ENCODE data around the gene RIMBP2.

RIMBP2 gene

GRCh38 chr12:130765186-130765659 is 49.1 kb upstream of the RIMBP2 start (continued):
- TF ChIP-seq, protein P1, sequence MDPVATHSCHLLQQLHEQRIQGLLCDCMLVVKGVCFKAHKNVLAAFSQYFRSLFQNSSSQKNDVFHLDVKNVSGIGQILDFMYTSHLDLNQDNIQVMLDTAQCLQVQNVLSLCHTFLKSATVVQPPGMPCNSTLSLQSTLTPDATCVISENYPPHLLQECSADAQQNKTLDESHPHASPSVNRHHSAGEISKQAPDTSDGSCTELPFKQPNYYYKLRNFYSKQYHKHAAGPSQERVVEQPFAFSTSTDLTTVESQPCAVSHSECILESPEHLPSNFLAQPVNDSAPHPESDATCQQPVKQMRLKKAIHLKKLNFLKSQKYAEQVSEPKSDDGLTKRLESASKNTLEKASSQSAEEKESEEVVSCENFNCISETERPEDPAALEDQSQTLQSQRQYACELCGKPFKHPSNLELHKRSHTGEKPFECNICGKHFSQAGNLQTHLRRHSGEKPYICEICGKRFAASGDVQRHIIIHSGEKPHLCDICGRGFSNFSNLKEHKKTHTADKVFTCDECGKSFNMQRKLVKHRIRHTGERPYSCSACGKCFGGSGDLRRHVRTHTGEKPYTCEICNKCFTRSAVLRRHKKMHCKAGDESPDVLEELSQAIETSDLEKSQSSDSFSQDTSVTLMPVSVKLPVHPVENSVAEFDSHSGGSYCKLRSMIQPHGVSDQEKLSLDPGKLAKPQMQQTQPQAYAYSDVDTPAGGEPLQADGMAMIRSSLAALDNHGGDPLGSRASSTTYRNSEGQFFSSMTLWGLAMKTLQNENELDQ (tag by site-specific recombination; IDR thresholded peaks at IDR 0.05; ENCODE audit: low read depth) = no peak; the same call in 1 of the 2 replicates
- TF ChIP-seq ZNF530 (tag by site-specific recombination; IDR thresholded peaks at IDR 0.05; ENCODE audit: low read depth) = no peak
- TF ChIP-seq GFI1B (tag by site-specific recombination; IDR thresholded peaks at IDR 0.05) = peak; percentile 79
- TF ChIP-seq ZNF404 (tag by site-specific recombination; IDR thresholded peaks at IDR 0.05) = peak; percentile 73; the same call in 1 of the 2 replicates
- TF ChIP-seq MZF1 (tag by site-specific recombination; IDR thresholded peaks at IDR 0.05; ENCODE audit: borderline replicate concordance) = no peak
- TF ChIP-seq ZBTB7A (tag by site-specific recombination; IDR thresholded peaks at IDR 0.05; ENCODE audit: low read depth) = peak; percentile 69
- TF ChIP-seq OVOL3 (tag by site-specific recombination; IDR thresholded peaks at IDR 0.05) = peak; percentile 75; the same call in 1 of the 2 replicates
- 0 out of 2 replicates have a peak, but pooled peaks have one; percentile 28 for TF ChIP-seq PRDM1 (tag by site-specific recombination; IDR thresholded peaks at IDR 0.05)
- no peak for TF ChIP-seq GLIS1 (tag by site-specific recombination; IDR thresholded peaks at IDR 0.05)
- TF ChIP-seq, protein P2, sequence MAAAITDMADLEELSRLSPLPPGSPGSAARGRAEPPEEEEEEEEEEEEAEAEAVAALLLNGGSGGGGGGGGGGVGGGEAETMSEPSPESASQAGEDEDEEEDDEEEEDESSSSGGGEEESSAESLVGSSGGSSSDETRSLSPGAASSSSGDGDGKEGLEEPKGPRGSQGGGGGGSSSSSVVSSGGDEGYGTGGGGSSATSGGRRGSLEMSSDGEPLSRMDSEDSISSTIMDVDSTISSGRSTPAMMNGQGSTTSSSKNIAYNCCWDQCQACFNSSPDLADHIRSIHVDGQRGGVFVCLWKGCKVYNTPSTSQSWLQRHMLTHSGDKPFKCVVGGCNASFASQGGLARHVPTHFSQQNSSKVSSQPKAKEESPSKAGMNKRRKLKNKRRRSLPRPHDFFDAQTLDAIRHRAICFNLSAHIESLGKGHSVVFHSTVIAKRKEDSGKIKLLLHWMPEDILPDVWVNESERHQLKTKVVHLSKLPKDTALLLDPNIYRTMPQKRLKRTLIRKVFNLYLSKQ (tag by site-specific recombination; IDR thresholded peaks at IDR 0.05; ENCODE audit: borderline replicate concordance) = no peak
- no peak for TF ChIP-seq ZNF529 (tag by site-specific recombination; IDR thresholded peaks at IDR 0.05; ENCODE audit: insufficient replicate concordance)
- TF ChIP-seq ZNF211 (tag by site-specific recombination; IDR thresholded peaks at IDR 0.05; ENCODE audit: low read depth) = peak; percentile 42
- no peak; the same call in 1 of the 2 replicates for TF ChIP-seq ZXDB (tag by site-specific recombination; IDR thresholded peaks at IDR 0.05)
- peak; percentile 94 for TF ChIP-seq ZNF416 (tag by site-specific recombination; IDR thresholded peaks at IDR 0.05)
- 0 out of 2 replicates have a peak, but pooled peaks have one; percentile 12 for TF ChIP-seq ZNF701 (tag by site-specific recombination; IDR thresholded peaks at IDR 0.05)
- no peak for TF ChIP-seq ZNF501 (tag by site-specific recombination; IDR thresholded peaks at IDR 0.05)
- no peak for TF ChIP-seq ZNF449 (tag by site-specific recombination; IDR thresholded peaks at IDR 0.05)
- TF ChIP-seq ZNF37A (tag by site-specific recombination; IDR thresholded peaks at IDR 0.05) = no peak
- peak; percentile 99 for TF ChIP-seq ZNF747 (tag by site-specific recombination; IDR thresholded peaks at IDR 0.05)
- TF ChIP-seq ZNF175 (tag by site-specific recombination; IDR thresholded peaks at IDR 0.05) = no peak
- TF ChIP-seq ZNF654 (tag by site-specific recombination; IDR thresholded peaks at IDR 0.05; ENCODE audit: low read depth) = no peak
- TF ChIP-seq CTCF (tag by site-specific recombination; IDR thresholded peaks at IDR 0.05) = no peak
- TF ChIP-seq ZNF26 (tag by site-specific recombination; IDR thresholded peaks at IDR 0.05) = peak; percentile 79
- 0 out of 2 replicates have a peak, but pooled peaks have one; percentile 4 for TF ChIP-seq ZNF777 (tag by site-specific recombination; IDR thresholded peaks at IDR 0.05; ENCODE audit: borderline replicate concordance)
- TF ChIP-seq ZNF423 (tag by site-specific recombination; IDR thresholded peaks at IDR 0.05) = no peak
- TF ChIP-seq ZBTB20 (tag by site-specific recombination; IDR thresholded peaks at IDR 0.05) = peak; percentile 17; the same call in 1 of the 2 replicates
- TF ChIP-seq ZNF140 (tag by site-specific recombination; IDR thresholded peaks at IDR 0.05) = peak; percentile 22; the same call in 1 of the 2 replicates
- no peak for TF ChIP-seq ZNF394 (tag by site-specific recombination; IDR thresholded peaks at IDR 0.05; ENCODE audit: borderline replicate concordance)
- TF ChIP-seq ZSCAN16 (tag by site-specific recombination; IDR thresholded peaks at IDR 0.05) = no peak
- 0 out of 2 replicates have a peak, but pooled peaks have one; percentile 72 for TF ChIP-seq ZNF791 (tag by site-specific recombination; IDR thresholded peaks at IDR 0.05)

All from HEK293 (cell line).